ENCODE data around the gene ORM1.
A peak's percentile ranks its signal among the peaks of the same experiment; 100 is the strongest.

The ORM1 gene

GRCh38 chr9:114287763-114288192, 35.1 kb upstream of the ORM1 start:
- no peak for DNase-seq (ENCODE audit: low read depth)

GRCh38 chr9:114288193-114289091, 34.5 kb upstream of the ORM1 start:
- DNase-seq (ENCODE audit: low read depth): no peak

- DNase-seq (ENCODE audit: low read depth): no peak
Measured at GRCh38 chr9:114289106-114289505, 33.8 kb upstream of the ORM1 start.

GRCh38 chr9:114289571-114290481, 33.1 kb upstream of the ORM1 start:
- DNase-seq (ENCODE audit: low read depth): no peak

GRCh38 chr9:114290561-114290986, 32.3 kb upstream of the ORM1 start:
- DNase-seq (ENCODE audit: low read depth): no peak

- peak; percentile 37 for DNase-seq (ENCODE audit: low read depth)
Measured at GRCh38 chr9:114291064-114291474, 31.8 kb upstream of the ORM1 start.

GRCh38 chr9:114291886-114292590, 30.9 kb upstream of the ORM1 start:
- no peak for DNase-seq (ENCODE audit: low read depth)

- DNase-seq (ENCODE audit: low read depth): no peak
Measured at GRCh38 chr9:114294664-114295063, 28.2 kb upstream of the ORM1 start.

GRCh38 chr9:114296338-114296737, 26.6 kb upstream of the ORM1 start:
- DNase-seq (ENCODE audit: low read depth): no peak

- no peak for DNase-seq (ENCODE audit: low read depth)
Measured at GRCh38 chr9:114299286-114300152, 23.4 kb upstream of the ORM1 start.

- no peak for DNase-seq (ENCODE audit: low read depth)
Measured at GRCh38 chr9:114300153-114300845, 22.6 kb upstream of the ORM1 start.

GRCh38 chr9:114300846-114301797, 21.8 kb upstream of the ORM1 start:
- DNase-seq (ENCODE audit: low read depth): no peak

GRCh38 chr9:114301798-114302565, 20.9 kb upstream of the ORM1 start:
- no peak for DNase-seq (ENCODE audit: low read depth)

GRCh38 chr9:114302727-114303126, 20.2 kb upstream of the ORM1 start:
- DNase-seq (ENCODE audit: low read depth): no peak

- no peak for DNase-seq (ENCODE audit: low read depth)
Measured at GRCh38 chr9:114303571-114303970, 19.3 kb upstream of the ORM1 start.

- DNase-seq (ENCODE audit: low read depth): no peak
Measured at GRCh38 chr9:114303977-114304376, 18.9 kb upstream of the ORM1 start.

- DNase-seq (ENCODE audit: low read depth): no peak
Measured at GRCh38 chr9:114304416-114305188, 18.3 kb upstream of the ORM1 start.

GRCh38 chr9:114307899-114308267, 15.0 kb upstream of the ORM1 start:
- DNase-seq (ENCODE audit: low read depth): no peak

Data from CMK (cell line).